SIG-M5 (cell line): ENCODE measurements around the gene NRXN3.

Experiments
- DNase-seq: peaks from one replicate; lab custom pipeline; 2025; lab: John Stamatoyannopoulos, UW

The NRXN3 gene

DNA sequence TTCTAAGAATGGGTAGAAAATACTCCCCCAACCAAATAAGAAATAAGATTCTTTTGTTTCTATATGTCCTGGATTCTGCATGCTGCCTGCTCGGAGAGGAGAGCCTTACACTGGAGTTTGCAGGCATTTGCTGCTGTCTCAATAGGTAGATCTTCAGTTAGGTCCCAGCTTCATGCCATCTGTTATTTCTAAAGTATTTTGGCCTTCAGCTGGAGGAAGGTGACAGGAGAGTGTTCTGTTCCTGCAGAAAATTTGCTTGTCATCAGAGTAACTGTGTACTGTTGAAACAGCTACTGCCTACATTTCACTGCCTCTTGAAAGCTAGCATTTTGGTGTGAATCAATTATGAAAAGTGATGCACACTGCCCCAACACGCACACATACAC lies 966.9 kb downstream of the NRXN3 start:
- no peak for DNase-seq

DNA sequence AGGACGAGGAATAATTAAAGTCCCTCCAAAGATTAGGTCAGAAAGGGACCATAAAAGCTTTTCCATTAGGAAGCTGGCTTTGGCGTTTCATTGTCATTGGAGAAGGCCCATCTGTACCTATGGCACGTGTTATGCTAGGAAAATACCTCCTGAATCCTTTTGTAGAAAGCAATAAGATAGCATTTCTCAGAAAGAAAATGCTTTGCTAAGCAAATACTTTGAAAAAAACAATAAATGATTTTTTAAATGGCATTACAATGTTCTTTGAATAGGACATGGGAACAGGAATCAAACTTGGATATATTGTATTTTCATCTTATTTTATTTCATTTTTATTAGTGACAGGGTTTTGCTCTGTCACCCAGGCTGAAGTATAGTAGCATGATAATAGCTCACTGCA lies 967.7 kb downstream of the NRXN3 start:
- no peak for DNase-seq

GRCh38 chr14:79144896-79145295 lies 974.7 kb downstream of the NRXN3 start:
- DNase-seq, result no peak

- no peak for DNase-seq
Measured at GRCh38 chr14:79150226-79150625, 980.1 kb downstream of the NRXN3 start.

DNA sequence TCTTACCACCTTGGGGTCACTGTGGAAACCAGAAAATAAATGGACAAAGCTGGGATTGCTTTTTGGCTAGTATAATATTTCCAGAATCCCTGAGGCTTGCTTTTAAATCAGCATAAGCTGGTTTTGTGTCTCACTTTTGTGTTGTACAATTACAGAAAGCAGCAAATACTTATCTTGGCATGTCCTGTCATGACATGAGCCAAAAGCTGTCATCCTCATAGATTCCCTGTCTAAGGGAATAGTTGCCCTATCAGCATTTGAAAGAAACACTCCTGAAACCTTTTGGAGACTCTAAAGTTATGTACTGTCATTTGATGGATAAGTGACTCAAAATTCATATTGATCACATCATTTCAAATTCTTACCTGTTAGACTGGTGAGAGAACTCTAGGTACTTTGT lies 987.2 kb downstream of the NRXN3 start:
- no peak for DNase-seq

- DNase-seq, result no peak
Measured at GRCh38 chr14:79161571-79161970, 991.4 kb downstream of the NRXN3 start.

GRCh38 chr14:79162833-79163232 lies 992.7 kb downstream of the NRXN3 start:
- no peak for DNase-seq

GRCh38 chr14:79165471-79166090 lies 995.4 kb downstream of the NRXN3 start:
- no peak for DNase-seq

DNA sequence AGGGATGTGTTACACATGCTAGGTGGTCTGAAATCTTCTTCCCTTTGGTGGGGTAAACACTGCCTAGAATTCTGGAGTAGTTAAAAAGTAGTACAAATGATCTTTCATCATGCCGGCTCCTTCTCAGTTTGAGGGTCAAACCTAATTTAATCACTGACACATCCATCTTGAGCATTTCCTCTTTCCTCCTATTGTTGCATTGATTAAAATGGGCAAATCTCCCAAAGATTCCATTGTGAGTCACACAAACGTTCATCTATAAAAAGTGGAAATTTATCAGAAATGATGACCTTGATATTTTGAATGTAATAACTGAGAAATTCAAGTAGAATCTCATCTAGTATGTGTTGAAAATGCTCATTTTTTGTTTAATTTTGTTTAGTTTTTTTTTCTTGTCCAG lies 996.0 kb downstream of the NRXN3 start:
- no peak for DNase-seq

DNA sequence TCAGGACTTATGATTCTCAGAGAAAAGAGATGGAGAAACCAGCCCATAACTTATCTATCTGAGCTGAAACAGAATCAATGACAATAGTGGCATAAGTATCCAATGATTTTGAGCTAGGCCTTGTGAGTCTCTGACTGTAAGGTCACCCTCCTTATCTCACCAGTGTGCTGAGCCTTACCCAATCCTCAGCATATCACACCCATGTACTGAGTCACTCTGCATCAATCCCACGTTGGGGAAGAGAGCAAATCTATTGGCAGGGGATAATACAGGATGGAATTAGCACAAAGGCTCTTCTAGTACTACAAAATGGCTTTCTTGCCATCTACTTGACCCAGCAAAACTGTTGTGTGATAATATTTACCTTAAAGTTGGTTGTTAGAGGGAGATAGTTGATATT lies 997.8 kb downstream of the NRXN3 start:
- no peak for DNase-seq

DNA sequence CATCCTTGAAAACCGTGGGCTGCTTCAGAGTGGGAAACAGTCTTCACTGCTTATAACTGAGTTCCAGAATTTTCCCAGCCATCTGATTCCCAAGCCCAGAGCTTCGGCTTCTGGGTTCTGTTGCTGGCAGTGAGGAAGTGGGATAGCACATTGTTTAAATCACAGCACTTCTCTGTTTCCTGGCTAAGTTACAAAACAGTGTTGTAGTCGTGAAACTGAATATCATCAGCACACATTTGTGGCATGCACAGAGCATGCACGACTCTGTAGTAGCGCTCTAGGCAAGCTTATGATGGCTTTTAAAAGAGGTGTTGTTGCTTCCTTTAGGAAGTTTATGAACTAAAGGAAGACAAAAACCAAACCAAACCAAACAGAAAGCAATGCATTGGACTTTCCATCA lies 1005.5 kb downstream of the NRXN3 start:
- DNase-seq, result no peak

GRCh38 chr14:79177106-79177505 lies 1006.9 kb downstream of the NRXN3 start:
- no peak for DNase-seq

DNA sequence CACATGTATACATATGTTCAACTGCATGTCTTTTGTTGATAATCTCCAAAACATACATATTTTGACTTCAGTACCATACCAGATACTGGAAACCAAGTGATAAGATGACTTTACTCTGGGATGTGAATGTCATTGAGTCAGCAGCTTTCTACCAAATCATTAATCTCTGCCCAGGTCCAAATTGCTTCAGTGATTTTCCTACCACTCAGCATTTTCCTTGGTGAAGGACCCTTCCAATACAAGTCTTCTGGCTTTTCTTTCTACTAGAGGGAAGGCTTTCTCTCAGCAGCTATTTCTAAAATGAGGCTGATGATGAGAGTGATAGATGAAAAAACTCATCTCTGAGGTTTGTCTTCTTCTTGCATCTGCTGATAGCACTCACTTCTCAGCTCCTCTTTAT lies 1008.5 kb downstream of the NRXN3 start:
- no peak for DNase-seq

- no peak for DNase-seq
Measured at GRCh38 chr14:79179985-79180384, 1009.8 kb downstream of the NRXN3 start.

- DNase-seq, result no peak
Measured at GRCh38 chr14:79180656-79181055, 1010.5 kb downstream of the NRXN3 start.

DNA sequence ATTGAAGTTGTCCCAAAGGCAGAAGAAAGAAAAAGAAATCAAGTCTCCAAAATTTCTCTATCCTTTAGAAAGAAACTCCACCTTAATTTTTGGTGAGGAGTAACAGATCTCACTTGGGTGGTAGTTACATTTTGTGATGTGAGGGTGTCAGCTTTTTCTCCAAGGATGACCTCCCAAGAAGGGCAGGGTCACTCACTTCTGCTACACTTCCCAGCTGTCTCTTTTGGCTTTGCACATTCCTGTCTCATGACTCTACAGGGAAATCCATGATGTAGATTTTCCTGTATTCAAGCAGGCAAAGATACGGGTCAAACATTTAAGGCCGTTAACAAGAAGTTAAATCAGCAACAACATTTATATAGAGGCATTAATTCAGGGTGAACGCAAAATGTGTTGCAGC lies 1016.4 kb downstream of the NRXN3 start:
- DNase-seq, result no peak

DNA sequence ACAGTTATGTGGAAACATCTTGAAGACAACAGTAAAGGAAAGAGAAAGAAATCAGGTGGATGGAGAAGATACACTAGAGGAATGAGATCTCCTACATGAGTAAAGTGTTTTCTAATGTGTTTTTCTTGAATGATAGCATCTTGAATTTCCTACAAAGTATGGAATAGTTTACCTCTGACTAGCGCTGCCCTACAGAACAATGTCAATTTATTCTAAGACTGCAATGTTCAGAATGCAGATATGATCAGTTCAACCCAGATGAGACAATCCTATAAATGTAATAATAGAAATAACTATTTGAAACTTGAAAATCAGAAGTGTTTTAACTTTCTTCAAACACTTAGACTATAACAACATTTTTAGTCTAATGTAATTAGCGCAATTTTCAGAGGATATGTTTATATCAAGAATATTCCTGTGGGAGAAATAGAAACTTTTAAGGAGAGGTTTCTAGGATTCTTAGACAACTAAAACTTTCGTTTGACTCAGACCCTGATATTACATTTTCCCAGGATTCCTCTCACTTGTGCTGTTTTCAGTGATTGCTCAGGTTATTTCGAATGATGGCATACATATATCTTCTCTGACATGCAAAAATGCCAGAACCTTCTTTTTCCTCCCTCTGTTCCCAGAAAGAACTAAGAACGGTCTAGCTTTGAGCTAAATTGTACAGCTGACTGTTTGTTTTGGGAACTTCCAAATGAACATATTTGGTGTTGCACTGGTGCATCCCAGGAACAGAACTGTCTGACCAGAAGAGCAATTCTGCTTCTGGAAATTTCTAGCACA lies 1023.7 kb downstream of the NRXN3 start:
- no peak for DNase-seq

- DNase-seq, result no peak
Measured at GRCh38 chr14:79196216-79196615, 1026.0 kb downstream of the NRXN3 start.

- DNase-seq, result no peak
Measured at GRCh38 chr14:79197516-79197915, 1027.3 kb downstream of the NRXN3 start.

DNA sequence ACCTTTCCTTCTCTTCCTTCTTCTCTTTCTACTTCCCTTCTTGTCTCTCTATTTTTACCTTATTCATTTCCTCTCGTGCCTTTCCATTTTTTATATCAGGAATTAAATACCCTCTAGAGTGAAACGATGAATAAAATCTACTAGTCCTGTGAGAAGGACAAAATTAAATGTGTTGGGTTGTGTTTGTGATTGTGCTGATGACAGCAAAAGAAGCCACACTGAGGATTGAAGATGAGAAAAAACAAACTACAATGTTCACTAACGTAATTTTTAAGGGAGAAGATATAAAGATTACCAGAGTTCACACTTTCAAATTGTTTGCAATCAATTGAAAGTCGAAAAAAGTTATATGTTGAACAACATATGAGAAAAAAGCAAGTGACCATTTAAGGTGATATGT lies 1029.0 kb downstream of the NRXN3 start:
- no peak for DNase-seq

GRCh38 chr14:79201564-79202207 lies 1031.5 kb downstream of the NRXN3 start:
- no peak for DNase-seq

DNA sequence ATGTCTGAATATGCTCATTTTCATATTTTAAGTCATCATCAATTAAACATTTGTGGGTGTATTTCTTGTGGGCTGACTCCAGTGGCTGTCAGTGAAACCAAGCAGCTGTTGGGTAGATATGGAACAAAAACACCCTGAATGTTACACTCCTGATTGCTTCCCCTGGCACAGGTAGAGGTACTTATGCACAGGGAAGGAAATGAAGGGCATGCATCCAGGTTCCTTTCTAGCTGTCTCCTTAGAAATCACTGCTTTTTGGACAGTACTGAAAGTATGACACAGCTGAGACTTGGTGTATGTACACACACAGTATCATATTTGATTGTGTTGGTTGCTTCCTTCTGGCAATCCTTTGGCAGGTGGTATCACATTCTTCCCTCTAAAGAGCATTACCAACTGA lies 1034.4 kb downstream of the NRXN3 start:
- no peak for DNase-seq

GRCh38 chr14:79209418-79209817 lies 1039.2 kb downstream of the NRXN3 start:
- DNase-seq, result no peak
